HepG2 (cell line): ENCODE measurements around the gene BAHCC1. TPM values are rescaled to one million over a fixed set of nuclear protein-coding genes. Genes with fewer than 3 reads are reported as not detected.

Source experiments
- ATAC-seq: fragments of 200-7000 bp; cut with Tn5 transposase; 3 replicates; pipeline ENCODE4 v1.9.1; 2020; ENCODE audit warnings: mild to moderate bottlenecking, moderate library complexity
- BruUV-seq: library from RNA; stranded (reverse); fragments of 400-500 nt; replicated peaks from 2 replicates; lab custom pipeline; 2021; lab: Mats Ljungman, UMichigan
- CTCF ChIA-PET: fragments of 300-600 bp; formaldehyde crosslinking; extraction: SDS; loops from one replicate; lab custom pipeline; 2021; ENCODE audit warnings: low total read pairs, inconsistent platforms, low intra/inter-chr PET ratio; lab: Yijun Ruan, JAX
- POLR2A ChIA-PET: fragments of 350-600 bp; sonication (Branson Sonifier 250); formaldehyde crosslinking; loops from one replicate; lab custom pipeline; 2020; ENCODE audit warnings: antibody characterized with exemption, inconsistent platforms; lab: Yijun Ruan, JAX
- DNase-seq: peaks from one replicate; pipeline ENCODE4 v3.0.0-alpha.2; 2015; ENCODE audit warnings: low spot score
- FAIRE-seq: peaks from 3 replicates; lab custom pipeline; 2011; peaks lifted over from hg19 to GRCh38; lab: Jason Lieb, UNC
- H2AFZ ChIP-seq: one replicate; pipeline ENCODE4 v1.6.1; 2011; ENCODE audit warnings: low read length, inconsistent platforms
- H3K27ac ChIP-seq: fragments of 300-600 bp; 3 replicates; pipeline ENCODE4 v1.8.0; 2011; ENCODE audit warnings: mixed run types, mild to moderate bottlenecking, mixed read lengths, low read length, inconsistent platforms; ENCODE audit not compliant: insufficient read depth; ENCODE audit errors: extremely low read length
- H3K27me3 ChIP-seq, 2 experiments: fragments of 200-600 bp in 1 of 2; 2 replicates in 1 of 2; 3 replicates in 1 of 2; pipeline versions ENCODE4 v1.6.0 to v1.8.0; 2011; ENCODE audit warnings: low read length in 2 of 2, mild to moderate bottlenecking in 2 of 2, moderate library complexity in 2 of 2, inconsistent platforms in 1 of 2; ENCODE audit not compliant: insufficient read depth in 2 of 2, control insufficient read depth in 1 of 2
- H3K36me3 ChIP-seq, 2 experiments: fragments of 200-600 bp in 1 of 2; replicated peaks in 1 of 2; 2 replicates in 1 of 2; 3 replicates in 1 of 2; pipeline versions ENCODE4 v1.5.1 to v1.8.0; 2011; ENCODE audit warnings: low read length in 2 of 2, inconsistent platforms in 1 of 2; ENCODE audit not compliant: insufficient read depth in 2 of 2, control insufficient read depth in 1 of 2
- H3K4me1 ChIP-seq: 2 replicates; pipeline ENCODE4 v1.5.1; 2012; ENCODE audit warnings: low read length, inconsistent platforms; ENCODE audit not compliant: insufficient read depth
- H3K4me2 ChIP-seq: 2 replicates; pipeline ENCODE4 v1.6.0; 2011; ENCODE audit warnings: low read depth, low read length, inconsistent platforms
- H3K4me3 ChIP-seq, 3 experiments: fragments of 200-600 bp in 1 of 3; sonication (generic), shearing (Covaris generic) in 1 of 3; replicated peaks in 1 of 3; 2 replicates each; pipeline ENCODE4 v1.5.1; 2011 to 2016; ENCODE audit warnings: low read length in 3 of 3, inconsistent platforms in 2 of 3, low read depth in 2 of 3, mild to moderate bottlenecking in 2 of 3, control low read depth in 1 of 3, mixed read lengths in 1 of 3; ENCODE audit not compliant: insufficient read depth in 1 of 3
- H3K79me2 ChIP-seq: one replicate; pipeline ENCODE4 v1.6.1; 2011; ENCODE audit warnings: low read length, inconsistent platforms; ENCODE audit not compliant: insufficient read depth
- H3K9ac ChIP-seq: 2 replicates; pipeline ENCODE4 v1.6.0; 2011; ENCODE audit warnings: mild to moderate bottlenecking, low read depth, low read length, inconsistent platforms; ENCODE audit not compliant: insufficient read depth
- H3K9me3 ChIP-seq: 2 replicates; pipeline ENCODE4 v1.5.1; 2012; ENCODE audit warnings: mild to moderate bottlenecking, low read length
- H4K20me1 ChIP-seq: 2 replicates; pipeline ENCODE4 v1.6.0; 2011; ENCODE audit warnings: inconsistent platforms, mild to moderate bottlenecking, low read length, moderate library complexity; ENCODE audit not compliant: insufficient read depth
- BRCA1 ChIP-seq: sonication (generic); formaldehyde crosslinking; IDR thresholded peaks from 2 replicates; pipeline ENCODE4 v1.4.0; 2020; ENCODE audit warnings: missing genetic modification reagents
- KAT8 ChIP-seq: IDR thresholded peaks from 2 replicates; pipeline ENCODE4 v1.6.1; 2016; ENCODE audit warnings: missing genetic modification reagents, missing compliant biosample characterization
- NFE2 ChIP-seq: sonication (generic); formaldehyde crosslinking; IDR thresholded peaks from 2 replicates; pipeline ENCODE4 v1.4.0; 2020; ENCODE audit warnings: missing genetic modification reagents
- PCBP2 ChIP-seq: fragments of 200-400 bp; formaldehyde crosslinking; optimal IDR thresholded peaks from 2 replicates; pipeline ENCODE3; 2018; ENCODE audit warnings: low read length, low read depth; ENCODE audit not compliant: poor library complexity, severe bottlenecking
- STAG1 ChIP-seq: sonication (generic); formaldehyde crosslinking; IDR thresholded peaks from 2 replicates; pipeline ENCODE4 v1.4.0; 2020; ENCODE audit warnings: missing genetic modification reagents
- ZBTB3 ChIP-seq: sonication (generic); formaldehyde crosslinking; IDR thresholded peaks from 2 replicates; pipeline ENCODE4 v1.4.0; 2020; ENCODE audit warnings: low read depth, mild to moderate bottlenecking, moderate library complexity, missing genetic modification reagents, borderline replicate concordance
- ZNF382 ChIP-seq: sonication (generic); formaldehyde crosslinking; IDR thresholded peaks from 2 replicates; pipeline ENCODE4 v1.5.0; 2020; ENCODE audit warnings: missing genetic modification reagents, mild to moderate bottlenecking, borderline replicate concordance
- ZNF564 ChIP-seq: sonication (generic); formaldehyde crosslinking; IDR thresholded peaks from 2 replicates; pipeline ENCODE4 v1.8.1; 2023; ENCODE audit warnings: mild to moderate bottlenecking, missing genetic modification reagents
- ZNF572 ChIP-seq: sonication (generic); formaldehyde crosslinking; IDR thresholded peaks from 2 replicates; pipeline ENCODE4 v1.5.1; 2020; ENCODE audit warnings: mild to moderate bottlenecking, missing genetic modification reagents
- ZNF629 ChIP-seq: sonication (generic); formaldehyde crosslinking; conservative IDR thresholded peaks from 2 replicates; pipeline ENCODE4 v1.5.0; 2020; ENCODE audit warnings: missing genetic modification reagents
- ZNF878 ChIP-seq: sonication (generic); formaldehyde crosslinking; IDR thresholded peaks from 2 replicates; pipeline ENCODE4 v1.8.1; 2023; ENCODE audit warnings: mild to moderate bottlenecking, missing genetic modification reagents, moderate library complexity
- ZSCAN12 ChIP-seq: sonication (generic); formaldehyde crosslinking; IDR thresholded peaks from 2 replicates; pipeline ENCODE4 v1.9.0; 2021; ENCODE audit warnings: mild to moderate bottlenecking, missing genetic modification reagents
- WGBS: methylation state at CpG from one replicate; pipeline ENCODE4 v1.1.6; 2017; ENCODE audit warnings: low lambda C conversion rate; 5-methylcytosine and 5-hydroxymethylcytosine counted together
- in situ Hi-C: cut with HindIII; loops from 2 replicates; pipeline ENCODE4 v1.10.0; 2017; ENCODE audit warnings: low pct_unique_long_range_greater_than_20kb; ENCODE audit not compliant: extremely low pct_ligation_motif_present
- intact Hi-C: fragments of 100-400 bp; cut with micrococcal nuclease; formaldehyde crosslinking; loops from one replicate; pipeline ENCODE4 v1.10.0; 2022; ENCODE audit not compliant: unreplicated experiment
- polyA plus RNA-seq, 8 experiments: library from polyadenylated mRNA; depleted of rRNA in 3 of 8; stranded (reverse) in 7 of 8; unstranded in 1 of 8; fragments of >200 nt; fragmentation: Illumina TruSeq in 4 of 8; extraction: Trizol in 4 of 8; gene quantifications; 2 replicates each; pipeline versions ENCODE4 v1.2.1 to v1.2.3, GENCODE V29; 2011 to 2016; ENCODE audit warnings: low read depth in 4 of 8, missing spikeins in 1 of 8, mixed read lengths in 1 of 8; ENCODE audit not compliant: insufficient read depth in 1 of 8
- total RNA-seq, 5 experiments: library from RNA; depleted of rRNA; stranded (reverse); fragments of >200 nt; fragmentation: Illumina TruSeq; extraction: Trizol; gene quantifications; 2 replicates each; pipeline ENCODE4 v1.2.3, GENCODE V29; 2016; ENCODE audit warnings: low read depth in 1 of 5

The BAHCC1 gene
- total and polyA plus RNA-seq, 2 of the 13 experiments (the other 11 are each of a cell fraction or from before 2014, with no cell fraction given), result 1.4 to 1.7 TPM

GRCh38 chr17:81431545-81432482 is 36.6 kb downstream of the BAHCC1 start:
- no peak for DNase-seq
- in situ Hi-C loops (no loop called here), intact Hi-C loops (no loop called here)
- H3K4me2 ChIP-seq, result no peak overlapping the region
- no peaks in the 10 kb centered on the region for H3K36me3 ChIP-seq
- ChIA-PET CTCF (no interaction called here), POLR2A (no interaction called here)
- H3K9ac ChIP-seq, result no peak overlapping the region
- no TSS peak for BruUV-seq
- no peak for FAIRE-seq
- H3K4me3 ChIP-seq, result no peak overlapping the region
- no peak overlapping the region for H2AFZ ChIP-seq
- 66% methylated on average over 22 of the region's 25 CpGs for WGBS
- H3K9me3 ChIP-seq, result no peaks in the 10 kb centered on the region
- no peaks in the 10 kb centered on the region for H3K27me3 ChIP-seq
- H3K79me2 ChIP-seq, result no peaks in the 10 kb centered on the region
- no peaks in the 10 kb centered on the region for H3K4me1 ChIP-seq
- no peak for TF ChIP-seq ZNF878 (CRISPR knock-in tag)
- 0 out of 2 replicates have a peak, but pooled peaks have one; percentile 53 for TF ChIP-seq ZNF572 (CRISPR knock-in tag)
- peak; percentile 94 for TF ChIP-seq ZNF629 (CRISPR knock-in tag)
- H3K27ac ChIP-seq, result no peak overlapping the region
- no peaks in the 10 kb centered on the region for H4K20me1 ChIP-seq
- no peak for ATAC-seq

- intact Hi-C loops, result no loop called here
- H2AFZ ChIP-seq, result no peak overlapping the region
- H3K9ac ChIP-seq, result no peak overlapping the region
- TF ChIP-seq ZSCAN12 (no peak), ZNF564 (CRISPR knock-in tag) (no peak), BRCA1 (no peak), ZNF382 (CRISPR knock-in tag) (no peak), KAT8 (no peak), PCBP2 (no peak), NFE2 (CRISPR knock-in tag) (no peak), ZBTB3 (CRISPR knock-in tag) (no peak), STAG1 (CRISPR knock-in tag) (no peak)
- no peak overlapping the region for H3K4me3 ChIP-seq
- no peaks in the 10 kb centered on the region for H3K79me2 ChIP-seq
- DNase-seq, result no peak
- H3K27me3 ChIP-seq, result no peaks in the 10 kb centered on the region
- no peaks in the 10 kb centered on the region for H4K20me1 ChIP-seq
- BruUV-seq, result no TSS peak
- no peak overlapping the region for H3K27ac ChIP-seq
- no peaks in the 10 kb centered on the region for H3K9me3 ChIP-seq
- WGBS, result 47% methylated on average over 9 of the region's 10 CpGs
- in situ Hi-C loops, result no loop called here
- CTCF ChIA-PET, result no interaction called here
- H3K4me1 ChIP-seq, result no peaks in the 10 kb centered on the region
- ATAC-seq, result no peak
- no peaks in the 10 kb centered on the region for H3K36me3 ChIP-seq
- H3K4me2 ChIP-seq, result no peak overlapping the region
- no peak for FAIRE-seq
- POLR2A ChIA-PET, result no interaction called here
Measured at GRCh38 chr17:81432941-81433340, 37.7 kb downstream of the BAHCC1 start.
